Measurements from ENCODE around the gene TBCD.

Gene TBCD

GRCh38 chr17:82970067-82970466 is 218.2 kb downstream of the TBCD start:
- no peak for DNase-seq (ENCODE audit: extremely low read depth, low read depth)
- no peak for TF ChIP-seq CTCF (IDR thresholded peaks at IDR 0.05; ENCODE audit: low read depth, low read length)

- no peak for DNase-seq (ENCODE audit: extremely low read depth, low read depth)
- no peak for TF ChIP-seq CTCF (IDR thresholded peaks at IDR 0.05; ENCODE audit: low read depth, low read length)
Observed at GRCh38 chr17:82970818-82971590, 219.1 kb downstream of the TBCD start.

- no peak for DNase-seq (ENCODE audit: extremely low read depth, low read depth)
- no peak for TF ChIP-seq CTCF (IDR thresholded peaks at IDR 0.05; ENCODE audit: low read depth, low read length)
Observed at GRCh38 chr17:82972836-82973372, 221.0 kb downstream of the TBCD start.

- no peak for DNase-seq (ENCODE audit: extremely low read depth, low read depth)
- no peak for TF ChIP-seq CTCF (IDR thresholded peaks at IDR 0.05; ENCODE audit: low read depth, low read length)
Observed at GRCh38 chr17:82973456-82974135, 221.7 kb downstream of the TBCD start.

- TF ChIP-seq CTCF (IDR thresholded peaks at IDR 0.05; ENCODE audit: low read depth, low read length) = no peak
Observed at GRCh38 chr17:82974136-82974952, 222.5 kb downstream of the TBCD start.

GRCh38 chr17:82976982-82977488 is 225.2 kb downstream of the TBCD start:
- no peak for TF ChIP-seq CTCF (IDR thresholded peaks at IDR 0.05; ENCODE audit: low read depth, low read length)

More at GRCh38 chr17:82974136-82974952, 222.5 kb downstream of the TBCD start:
- no peak for DNase-seq (ENCODE audit: extremely low read depth, low read depth)

More at GRCh38 chr17:82976982-82977488, 225.2 kb downstream of the TBCD start:
- DNase-seq (ENCODE audit: extremely low read depth, low read depth) = no peak

Data from AG09319 (cell line).